Measurements from ENCODE around the gene RNF223. TPM values are rescaled to one million over a fixed set of nuclear protein-coding genes. Genes with fewer than 3 reads are reported as not detected.
A peak's percentile ranks its signal among the peaks of the same experiment; 100 is the strongest.

The RNF223 gene
- total and polyA plus RNA-seq, 2 of the 13 experiments (the other 11 are each of a cell fraction or from before 2014, with no cell fraction given) = 0.03 TPM; not detected in 1

GRCh38 chr1:1067860-1068516 is 6.1 kb downstream of the RNF223 start:
- H4K20me1 ChIP-seq (ENCODE audit: insufficient read depth, low read length) = no peaks in the 10 kb centered on the region
- H3K27ac ChIP-seq (ENCODE audit: extremely low read length, insufficient read depth, low read length) = no peak overlapping the region
- peak overlapping the region; percentile 16 to 89 (median 54); a peak in 2 of 6 replicates for H3K4me3 ChIP-seq (replicated peaks in 1 of 3; ENCODE audit: insufficient read depth in 1 of 3, low read depth in 2 of 3, low read length in 3 of 3)
- 51% methylated on average over 13 of the region's 32 CpGs for WGBS (ENCODE audit: low lambda C conversion rate)
- intact Hi-C loops (cut with micrococcal nuclease; ENCODE audit: unreplicated experiment) (no loop called here), in situ Hi-C loops (cut with HindIII; ENCODE audit: extremely low pct_ligation_motif_present, low pct_unique_long_range_greater_than_20kb) (no loop called here)
- H3K79me2 ChIP-seq (ENCODE audit: insufficient read depth, low read length) = no peaks in the 10 kb centered on the region
- no TSS peak for BruUV-seq (replicated peaks)
- H2AFZ ChIP-seq (ENCODE audit: low read length) = no peak overlapping the region
- H3K36me3 ChIP-seq (replicated peaks in 1 of 2; ENCODE audit: control insufficient read depth in 1 of 2, insufficient read depth in 2 of 2, low read length in 2 of 2) = no peaks in the 10 kb centered on the region
- ATAC-seq (no peak), DNase-seq (ENCODE audit: low spot score) (no peak), FAIRE-seq (no peak)
- H3K27me3 ChIP-seq (ENCODE audit: control insufficient read depth in 1 of 2, insufficient read depth in 2 of 2, low read length in 2 of 2) = peaks cover 15 to 36% of the 10 kb centered on the region in 2 experiments; a peak in 4 of 5 replicates
- peak overlapping the region; percentile 41 for H3K4me2 ChIP-seq (ENCODE audit: low read depth, low read length)
- H3K9me3 ChIP-seq (ENCODE audit: low read length) = no peaks in the 10 kb centered on the region
- peaks cover 58% of the 10 kb centered on the region for H3K4me1 ChIP-seq (ENCODE audit: insufficient read depth, low read length)
- H3K9ac ChIP-seq (ENCODE audit: insufficient read depth, low read depth, low read length) = no peak overlapping the region
- CTCF ChIA-PET (ENCODE audit: low intra/inter-chr PET ratio, low total read pairs) = no interaction called here
- POLR2A ChIA-PET = interaction anchor here (1.1 kb wide), 1 partner anchor 9 kb away, joined by 3 read pairs; no protein-coding TSS in a partner anchor
- no peak for TF ChIP-seq ZNF782 (CRISPR knock-in tag; IDR thresholded peaks at IDR 0.05; ENCODE audit: borderline replicate concordance)
- peak; percentile 42; the same call in 1 of the 2 replicates for TF ChIP-seq ZBTB38 (CRISPR knock-in tag; IDR thresholded peaks at IDR 0.05)
- TF ChIP-seq, protein P1, sequence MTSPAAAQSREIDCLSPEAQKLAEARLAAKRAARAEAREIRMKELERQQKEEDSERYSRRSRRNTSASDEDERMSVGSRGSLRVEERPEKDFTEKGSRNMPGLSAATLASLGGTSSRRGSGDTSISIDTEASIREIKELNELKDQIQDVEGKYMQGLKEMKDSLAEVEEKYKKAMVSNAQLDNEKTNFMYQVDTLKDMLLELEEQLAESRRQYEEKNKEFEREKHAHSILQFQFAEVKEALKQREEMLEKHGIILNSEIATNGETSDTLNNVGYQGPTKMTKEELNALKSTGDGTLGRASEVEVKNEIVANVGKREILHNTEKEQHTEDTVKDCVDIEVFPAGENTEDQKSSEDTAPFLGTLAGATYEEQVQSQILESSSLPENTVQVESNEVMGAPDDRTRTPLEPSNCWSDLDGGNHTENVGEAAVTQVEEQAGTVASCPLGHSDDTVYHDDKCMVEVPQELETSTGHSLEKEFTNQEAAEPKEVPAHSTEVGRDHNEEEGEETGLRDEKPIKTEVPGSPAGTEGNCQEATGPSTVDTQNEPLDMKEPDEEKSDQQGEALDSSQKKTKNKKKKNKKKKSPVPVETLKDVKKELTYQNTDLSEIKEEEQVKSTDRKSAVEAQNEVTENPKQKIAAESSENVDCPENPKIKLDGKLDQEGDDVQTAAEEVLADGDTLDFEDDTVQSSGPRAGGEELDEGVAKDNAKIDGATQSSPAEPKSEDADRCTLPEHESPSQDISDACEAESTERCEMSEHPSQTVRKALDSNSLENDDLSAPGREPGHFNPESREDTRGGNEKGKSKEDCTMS (CRISPR knock-in tag; conservative IDR thresholded peaks at IDR 0.05) = no peak
- TF ChIP-seq CENPX (CRISPR knock-in tag; IDR thresholded peaks at IDR 0.05) = no peak
- TF ChIP-seq, protein P2, sequence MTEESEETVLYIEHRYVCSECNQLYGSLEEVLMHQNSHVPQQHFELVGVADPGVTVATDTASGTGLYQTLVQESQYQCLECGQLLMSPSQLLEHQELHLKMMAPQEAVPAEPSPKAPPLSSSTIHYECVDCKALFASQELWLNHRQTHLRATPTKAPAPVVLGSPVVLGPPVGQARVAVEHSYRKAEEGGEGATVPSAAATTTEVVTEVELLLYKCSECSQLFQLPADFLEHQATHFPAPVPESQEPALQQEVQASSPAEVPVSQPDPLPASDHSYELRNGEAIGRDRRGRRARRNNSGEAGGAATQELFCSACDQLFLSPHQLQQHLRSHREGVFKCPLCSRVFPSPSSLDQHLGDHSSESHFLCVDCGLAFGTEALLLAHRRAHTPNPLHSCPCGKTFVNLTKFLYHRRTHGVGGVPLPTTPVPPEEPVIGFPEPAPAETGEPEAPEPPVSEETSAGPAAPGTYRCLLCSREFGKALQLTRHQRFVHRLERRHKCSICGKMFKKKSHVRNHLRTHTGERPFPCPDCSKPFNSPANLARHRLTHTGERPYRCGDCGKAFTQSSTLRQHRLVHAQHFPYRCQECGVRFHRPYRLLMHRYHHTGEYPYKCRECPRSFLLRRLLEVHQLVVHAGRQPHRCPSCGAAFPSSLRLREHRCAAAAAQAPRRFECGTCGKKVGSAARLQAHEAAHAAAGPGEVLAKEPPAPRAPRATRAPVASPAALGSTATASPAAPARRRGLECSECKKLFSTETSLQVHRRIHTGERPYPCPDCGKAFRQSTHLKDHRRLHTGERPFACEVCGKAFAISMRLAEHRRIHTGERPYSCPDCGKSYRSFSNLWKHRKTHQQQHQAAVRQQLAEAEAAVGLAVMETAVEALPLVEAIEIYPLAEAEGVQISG (CRISPR knock-in tag; IDR thresholded peaks at IDR 0.05) = no peak
- no peak for TF ChIP-seq DNMT3B (CRISPR knock-in tag; conservative IDR thresholded peaks at IDR 0.05)
- no peak for TF ChIP-seq SMAD9 (CRISPR knock-in tag; IDR thresholded peaks at IDR 0.05)
- TF ChIP-seq, protein P3, sequence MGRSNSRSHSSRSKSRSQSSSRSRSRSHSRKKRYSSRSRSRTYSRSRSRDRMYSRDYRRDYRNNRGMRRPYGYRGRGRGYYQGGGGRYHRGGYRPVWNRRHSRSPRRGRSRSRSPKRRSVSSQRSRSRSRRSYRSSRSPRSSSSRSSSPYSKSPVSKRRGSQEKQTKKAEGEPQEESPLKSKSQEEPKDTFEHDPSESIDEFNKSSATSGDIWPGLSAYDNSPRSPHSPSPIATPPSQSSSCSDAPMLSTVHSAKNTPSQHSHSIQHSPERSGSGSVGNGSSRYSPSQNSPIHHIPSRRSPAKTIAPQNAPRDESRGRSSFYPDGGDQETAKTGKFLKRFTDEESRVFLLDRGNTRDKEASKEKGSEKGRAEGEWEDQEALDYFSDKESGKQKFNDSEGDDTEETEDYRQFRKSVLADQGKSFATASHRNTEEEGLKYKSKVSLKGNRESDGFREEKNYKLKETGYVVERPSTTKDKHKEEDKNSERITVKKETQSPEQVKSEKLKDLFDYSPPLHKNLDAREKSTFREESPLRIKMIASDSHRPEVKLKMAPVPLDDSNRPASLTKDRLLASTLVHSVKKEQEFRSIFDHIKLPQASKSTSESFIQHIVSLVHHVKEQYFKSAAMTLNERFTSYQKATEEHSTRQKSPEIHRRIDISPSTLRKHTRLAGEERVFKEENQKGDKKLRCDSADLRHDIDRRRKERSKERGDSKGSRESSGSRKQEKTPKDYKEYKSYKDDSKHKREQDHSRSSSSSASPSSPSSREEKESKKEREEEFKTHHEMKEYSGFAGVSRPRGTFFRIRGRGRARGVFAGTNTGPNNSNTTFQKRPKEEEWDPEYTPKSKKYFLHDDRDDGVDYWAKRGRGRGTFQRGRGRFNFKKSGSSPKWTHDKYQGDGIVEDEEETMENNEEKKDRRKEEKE (IDR thresholded peaks at IDR 0.05) = no peak
- TF ChIP-seq ZNF687 (CRISPR knock-in tag; IDR thresholded peaks at IDR 0.05) = no peak; the same call in 1 of the 2 replicates
- no peak for TF ChIP-seq ZNF883 (CRISPR knock-in tag; IDR thresholded peaks at IDR 0.05; ENCODE audit: not compliant biosample characterization)

Data from HepG2 (cell line).